HUES64 (cell line): ENCODE results near the gene GPR107.

Experiments
- H3K27ac ChIP-seq: 2 replicates; pipeline ENCODE4 v1.7.0; 2013; ENCODE audit warnings: low read depth, low read length, inconsistent platforms
- H3K27me3 ChIP-seq: 2 replicates; pipeline ENCODE4 v1.6.1; 2013; ENCODE audit warnings: mild to moderate bottlenecking, low read length; ENCODE audit not compliant: insufficient read depth
- H3K36me3 ChIP-seq: 2 replicates; pipeline ENCODE4 v1.6.1; 2013; ENCODE audit warnings: mild to moderate bottlenecking, low read length; ENCODE audit not compliant: insufficient read depth
- H3K4me1 ChIP-seq: 2 replicates; pipeline ENCODE4 v1.6.1; 2013; ENCODE audit warnings: mild to moderate bottlenecking, low read length, moderate library complexity; ENCODE audit not compliant: insufficient read depth
- H3K4me3 ChIP-seq: 2 replicates; pipeline ENCODE4 v1.5.1; 2013; ENCODE audit warnings: mild to moderate bottlenecking, low read length, moderate library complexity
- H3K9ac ChIP-seq: 2 replicates; pipeline ENCODE4 v1.6.1; 2013; ENCODE audit warnings: mild to moderate bottlenecking, low read depth, low read length
- H3K9me3 ChIP-seq: 2 replicates; pipeline ENCODE4 v1.6.1; 2013; ENCODE audit warnings: low read depth, low read length; ENCODE audit not compliant: insufficient read depth
- WGBS: fragments of 150-250, 120-280 bp; methylation state at CpG from one replicate; pipeline ENCODE4 v1.1.7; 2013; ENCODE audit warnings: missing lambda C conversion rate; 5-methylcytosine and 5-hydroxymethylcytosine counted together

Gene GPR107

GRCh38 chr9:130042885-130043653 lies 10.6 kb upstream of the GPR107 start, which contains the start of gene FNBP1:
FNBP1 (minus strand) TSS chr9:130043189; CDS start chr9:130042975, 214 bp downstream.
- H3K4me1 ChIP-seq: peaks cover 22% of the 10 kb centered on the region; the same call in 1 of the 2 replicates
- H3K9ac ChIP-seq: peak within 1 kb of the TSS; percentile 78
- H3K36me3 ChIP-seq: no peaks in the 10 kb centered on the region
- H3K4me3 ChIP-seq: peak within 1 kb of the TSS; percentile 92
- peak within 1 kb of the TSS; percentile 81; the same call in 1 of the 2 replicates for H3K27ac ChIP-seq
- H3K9me3 ChIP-seq: no peaks in the 10 kb centered on the region
- under 1% methylated on average over 88 of the region's 92 CpGs for WGBS
- H3K27me3 ChIP-seq: peaks cover 14% of the 10 kb centered on the region

- 52% methylated on average over 37 of the region's 37 CpGs for WGBS
- Histone ChIP-seq H3K27me3 (peaks cover 14% of the 10 kb centered on the region), H3K4me3 (peak overlapping the region; percentile 63), H3K9ac (peak overlapping the region; percentile 60), H3K27ac (peak overlapping the region; percentile 9; the same call in 1 of the 2 replicates), H3K36me3 (no peaks in the 10 kb centered on the region), H3K4me1 (peaks cover 22% of the 10 kb centered on the region; the same call in 1 of the 2 replicates), H3K9me3 (no peaks in the 10 kb centered on the region)
Observed at GRCh38 chr9:130043654-130044623, 9.8 kb upstream of the GPR107 start.

GRCh38 chr9:130045725-130046450 lies 7.8 kb upstream of the GPR107 start:
- Histone ChIP-seq H3K9me3 (no peaks in the 10 kb centered on the region), H3K4me1 (peaks cover 25% of the 10 kb centered on the region), H3K27me3 (peaks cover 13% of the 10 kb centered on the region), H3K9ac (no peak overlapping the region), H3K4me3 (no peak overlapping the region), H3K27ac (no peak overlapping the region), H3K36me3 (no peaks in the 10 kb centered on the region)
- whole genome bisulfite sequencing: 80% methylated on average over 1 of the region's 4 CpGs

GRCh38 chr9:130049431-130050210 lies 4.1 kb upstream of the GPR107 start:
- no peaks in the 10 kb centered on the region for H3K27me3 ChIP-seq
- no peaks in the 10 kb centered on the region for H3K9me3 ChIP-seq
- H3K4me3 ChIP-seq: no peak overlapping the region
- peaks cover 14% of the 10 kb centered on the region for H3K4me1 ChIP-seq
- H3K36me3 ChIP-seq: no peaks in the 10 kb centered on the region
- no peak overlapping the region for H3K27ac ChIP-seq
- WGBS: 92% methylated on average over 9 of the region's 11 CpGs
- no peak overlapping the region; the same call in 1 of the 2 replicates for H3K9ac ChIP-seq

- Histone ChIP-seq H3K36me3 (no peaks in the 10 kb centered on the region), H3K4me1 (peaks cover 13% of the 10 kb centered on the region), H3K27ac (no peak overlapping the region), H3K9ac (no peak overlapping the region), H3K27me3 (no peaks in the 10 kb centered on the region), H3K9me3 (no peaks in the 10 kb centered on the region), H3K4me3 (no peak overlapping the region)
- 94% methylated on average over 3 of the region's 3 CpGs for WGBS
Observed at GRCh38 chr9:130050462-130050861, 3.2 kb upstream of the GPR107 start.

GRCh38 chr9:130051855-130052254 lies 1.9 kb upstream of the GPR107 start:
- no peaks in the 10 kb centered on the region for H3K9me3 ChIP-seq
- H3K36me3 ChIP-seq: no peaks in the 10 kb centered on the region
- H3K9ac ChIP-seq: no peak overlapping the region
- H3K27me3 ChIP-seq: no peaks in the 10 kb centered on the region
- no peak overlapping the region for H3K4me3 ChIP-seq
- H3K27ac ChIP-seq: no peak overlapping the region
- H3K4me1 ChIP-seq: peaks cover 7% of the 10 kb centered on the region

GRCh38 chr9:130053109-130053503 lies 600 bp upstream of the GPR107 start:
- H3K27me3 ChIP-seq: no peaks in the 10 kb centered on the region
- peak overlapping the region; percentile 90; the same call in 1 of the 2 replicates for H3K27ac ChIP-seq
- peak overlapping the region; percentile 85 for H3K9ac ChIP-seq
- peak overlapping the region; percentile 99 for H3K4me3 ChIP-seq
- no peaks in the 10 kb centered on the region for H3K9me3 ChIP-seq
- WGBS: 18% methylated on average over 9 of the region's 9 CpGs
- H3K4me1 ChIP-seq: peaks cover 7% of the 10 kb centered on the region
- H3K36me3 ChIP-seq: no peaks in the 10 kb centered on the region

- Histone ChIP-seq H3K4me1 (peaks cover 4% of the 10 kb centered on the region; the same call in 1 of the 2 replicates), H3K27ac (peak overlapping the region; percentile 90), H3K4me3 (peak overlapping the region; percentile 99), H3K36me3 (peaks cover 2% of the 10 kb centered on the region; the same call in 1 of the 2 replicates), H3K9ac (peak overlapping the region; percentile 85), H3K27me3 (no peaks in the 10 kb centered on the region), H3K9me3 (no peaks in the 10 kb centered on the region)
- 10% methylated on average over 14 of the region's 14 CpGs for WGBS
Observed at GRCh38 chr9:130054325-130054786, 650 bp downstream of the GPR107 start.

GRCh38 chr9:130054820-130055219 lies 1.1 kb downstream of the GPR107 start:
- H3K36me3 ChIP-seq: peaks cover 2% of the 10 kb centered on the region; the same call in 1 of the 2 replicates
- peaks cover 4% of the 10 kb centered on the region; the same call in 1 of the 2 replicates for H3K4me1 ChIP-seq
- no peaks in the 10 kb centered on the region for H3K9me3 ChIP-seq
- peak overlapping the region; percentile 85; the same call in 1 of the 2 replicates for H3K9ac ChIP-seq
- H3K27ac ChIP-seq: no peak overlapping the region
- 85% methylated on average over 8 of the region's 8 CpGs for WGBS
- H3K4me3 ChIP-seq: peak overlapping the region; percentile 99
- H3K27me3 ChIP-seq: no peaks in the 10 kb centered on the region

GRCh38 chr9:130058154-130058553 lies 4.4 kb downstream of the GPR107 start:
- Histone ChIP-seq H3K27me3 (no peaks in the 10 kb centered on the region), H3K4me1 (peaks cover 4% of the 10 kb centered on the region; the same call in 1 of the 2 replicates), H3K4me3 (no peak overlapping the region), H3K9me3 (no peaks in the 10 kb centered on the region), H3K36me3 (peaks cover 2% of the 10 kb centered on the region; the same call in 1 of the 2 replicates), H3K27ac (no peak overlapping the region), H3K9ac (no peak overlapping the region)
- WGBS: 96% methylated on average over 6 of the region's 7 CpGs
